Stimulated activated CD4-positive, alpha-beta T cell treated with anti-CD3 and anti-CD28 coated beads, Interleukin-1b, Interleukin-23, amount 100 ng/mL, for 48 hours (primary cell): ENCODE measurements around the gene FAM149A.

Source experiments
- DNase-seq: peaks from one replicate; pipeline ENCODE4 v3.0.0-alpha.2; 2020

FAM149A gene

DNA sequence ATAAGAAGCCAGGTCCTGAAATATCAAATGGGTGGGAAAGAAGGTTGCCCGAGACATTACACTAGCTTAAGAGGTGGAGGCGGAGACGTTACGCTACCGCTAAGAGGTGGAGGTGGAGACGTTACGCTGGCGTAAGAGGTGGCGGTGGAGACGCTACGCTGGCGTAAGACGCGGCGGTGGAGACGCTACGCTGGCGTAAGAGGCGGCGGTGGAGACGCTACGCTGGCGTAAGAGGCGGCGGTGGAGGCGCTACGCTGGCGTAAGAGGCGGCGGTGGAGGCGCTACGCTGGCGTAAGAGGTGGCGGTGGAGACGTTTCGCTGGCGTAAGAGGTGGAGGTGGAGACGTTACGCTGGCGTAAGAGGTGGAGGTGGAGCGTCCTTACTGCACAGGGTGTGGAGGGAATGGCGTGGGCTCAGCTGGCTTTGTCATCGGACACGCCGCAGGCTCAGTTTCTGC, 99.6 kb downstream of the FAM149A start:
- peak; percentile 77 for DNase-seq

DNA sequence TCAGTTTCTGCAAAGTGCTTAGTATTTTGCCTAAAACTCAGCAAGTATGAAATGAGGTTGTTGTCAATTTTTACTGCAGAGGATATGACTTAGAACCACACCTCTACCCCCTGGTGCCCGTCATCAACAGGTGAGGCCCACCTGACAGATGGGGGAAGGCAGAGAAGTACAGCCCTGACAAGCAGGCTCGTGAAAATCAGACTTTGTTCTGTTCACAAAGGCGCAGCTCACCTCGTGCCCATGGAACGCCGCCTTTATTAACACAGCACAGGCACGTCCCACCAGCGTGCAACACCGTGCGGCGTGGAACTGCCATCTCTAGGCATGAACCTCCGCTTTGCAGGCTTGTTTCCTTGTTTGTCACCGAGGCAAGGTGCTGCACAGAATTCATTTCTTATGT, 100.2 kb downstream of the FAM149A start:
- DNase-seq: no peak

DNA sequence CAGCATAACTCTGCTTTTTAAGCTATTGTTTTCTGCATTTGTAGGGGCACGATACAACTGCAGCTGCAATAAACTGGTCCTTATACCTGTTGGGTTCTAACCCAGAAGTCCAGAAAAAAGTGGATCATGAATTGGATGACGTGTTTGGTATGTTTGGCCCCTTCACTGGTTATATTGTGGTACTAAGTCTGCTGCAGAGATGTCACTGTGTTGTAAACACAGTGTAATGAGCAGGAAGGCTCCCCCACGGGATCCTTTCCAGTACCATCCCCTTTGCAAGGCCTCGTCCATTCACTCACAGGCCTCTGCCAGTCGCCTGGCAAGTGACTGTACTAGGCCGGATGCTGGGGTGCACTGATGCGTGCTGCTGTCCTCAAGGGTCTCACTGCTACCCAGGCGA, 100.7 kb downstream of the FAM149A start:
- no peak for DNase-seq

DNA sequence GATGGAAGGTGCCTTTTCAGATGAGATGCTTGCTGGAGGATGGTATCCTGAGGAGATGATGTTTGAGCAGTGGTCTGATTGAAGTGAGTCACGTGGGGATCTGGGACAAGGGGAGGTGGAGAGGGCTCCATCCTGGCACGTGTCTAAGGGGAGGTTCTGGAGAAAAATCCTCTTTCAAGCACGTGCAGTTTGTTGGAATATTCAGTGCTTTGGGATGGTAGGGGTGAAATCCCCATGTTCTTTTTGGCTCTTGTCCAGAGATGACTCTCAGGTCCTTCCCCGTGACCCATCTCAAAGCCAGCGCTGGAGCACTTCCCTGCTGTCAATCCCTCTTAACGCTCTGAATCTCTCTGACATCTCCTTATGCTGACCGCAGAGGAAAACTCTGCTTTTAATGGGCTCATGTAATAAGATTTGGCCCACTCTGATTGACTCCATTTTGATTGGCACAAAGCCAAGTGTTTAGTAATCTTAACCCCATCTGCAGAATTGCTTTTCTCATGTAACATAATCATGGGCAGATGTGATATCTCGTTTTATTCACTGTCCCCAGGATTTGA, 112.0 kb downstream of the FAM149A start:
- DNase-seq: no peak

DNA sequence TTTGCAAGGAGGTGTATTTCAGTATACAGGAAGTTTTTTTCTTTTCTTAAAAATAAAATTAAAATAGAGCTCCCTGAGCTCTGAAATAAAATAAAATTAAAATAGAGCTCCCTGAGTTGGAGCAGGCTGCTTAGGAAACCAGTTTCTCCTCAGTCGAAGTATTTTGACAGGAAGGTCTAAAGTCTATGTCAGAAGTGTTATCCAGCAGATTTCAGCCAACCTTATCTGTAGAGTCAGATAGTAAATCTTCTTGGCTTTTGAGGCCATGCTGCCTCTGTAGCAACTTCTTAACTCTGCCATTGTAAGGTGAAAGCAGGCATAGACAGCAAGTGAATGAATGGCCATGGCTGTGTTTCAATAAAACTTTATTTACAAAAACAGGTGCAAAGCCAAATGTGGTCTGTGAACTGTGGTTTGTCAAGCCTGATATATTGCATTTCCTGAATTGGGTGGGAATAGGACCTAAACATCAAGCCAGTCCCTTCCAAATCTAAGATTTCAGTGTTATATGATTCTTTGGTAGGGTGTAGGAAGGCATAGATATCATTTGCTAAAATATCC, 113.3 kb downstream of the FAM149A start:
- no peak for DNase-seq

DNA sequence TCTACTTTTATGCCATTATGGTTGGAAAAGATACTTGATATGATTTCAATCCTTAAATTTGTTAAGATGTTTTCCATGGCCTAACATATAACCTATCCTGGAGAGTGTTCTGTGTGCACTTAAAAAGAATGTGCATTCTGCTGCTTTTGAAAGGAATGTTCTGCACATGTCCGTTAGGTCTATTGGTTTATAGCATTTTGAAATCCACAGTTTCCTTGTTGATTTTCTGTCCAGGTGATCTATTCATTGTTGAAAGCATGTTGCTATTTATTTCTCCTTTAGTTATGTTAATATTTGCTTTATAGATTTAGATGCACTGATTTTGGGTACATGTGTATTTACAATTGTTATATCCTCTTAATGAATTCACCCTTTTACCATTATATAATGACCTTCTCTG, 117.1 kb downstream of the FAM149A start:
- no peak for DNase-seq
